NCI-H1092 treated with DMSO at 0.1 percent for 48 hours (cell line): ENCODE measurements around the gene CHD1L.
"Not testable (repeated sequence)": the region's sequence is repeated elsewhere in the genome, so short reads cannot be mapped to it uniquely, and the experiment has no call there.

Experiments
- DNase-seq: peaks from one replicate; lab custom pipeline; 2025; lab: John Stamatoyannopoulos, UW

Gene CHD1L

DNA sequence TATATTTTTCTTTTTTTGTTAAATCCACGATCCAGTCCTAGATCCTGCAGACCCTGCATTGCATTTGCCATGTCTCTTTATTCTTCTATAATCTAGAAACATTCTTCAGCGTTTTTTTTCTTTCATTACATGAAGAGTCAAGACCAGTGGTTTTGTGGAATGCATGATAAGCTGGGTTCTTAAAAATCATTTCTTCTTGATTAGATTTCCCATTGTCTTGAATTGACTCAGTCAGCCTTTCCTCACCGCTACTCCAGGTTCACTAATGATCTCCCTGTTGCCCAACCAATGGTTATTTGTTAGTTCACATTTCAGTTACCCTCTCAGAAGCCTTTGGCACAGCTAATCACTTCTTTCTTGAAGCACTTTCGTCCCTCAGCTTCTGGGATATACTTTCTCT, 25.2 kb downstream of the CHD1L start:
- DNase-seq = no peak

- DNase-seq = no peak
Observed at GRCh38 chr1:147270721-147271120, 28.2 kb downstream of the CHD1L start.

DNA sequence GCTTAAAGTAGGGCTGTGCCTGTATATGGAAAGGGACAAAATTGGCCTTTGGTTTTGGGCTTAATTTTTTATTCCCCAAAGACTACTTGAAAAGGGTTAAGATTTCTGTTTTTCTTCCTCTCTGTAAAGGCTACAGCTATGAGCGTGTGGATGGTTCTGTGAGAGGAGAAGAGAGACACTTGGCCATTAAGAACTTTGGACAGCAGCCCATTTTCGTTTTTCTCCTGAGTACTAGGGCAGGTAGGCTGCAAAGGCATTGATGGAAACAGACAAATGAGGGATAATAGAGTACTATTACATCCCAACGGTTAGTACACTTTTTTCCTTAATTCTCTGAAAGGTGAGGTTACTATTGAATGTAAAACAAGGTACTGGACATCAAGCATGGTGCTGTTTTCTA, 29.6 kb downstream of the CHD1L start:
- DNase-seq = no peak

- DNase-seq = peak; percentile 58
Observed at GRCh38 chr1:147273409-147274336, 31.2 kb downstream of the CHD1L start.

- DNase-seq = no peak
Observed at GRCh38 chr1:147281950-147282349, 39.5 kb downstream of the CHD1L start.

- no peak for DNase-seq
Observed at GRCh38 chr1:147283011-147283410, 40.5 kb downstream of the CHD1L start.

DNA sequence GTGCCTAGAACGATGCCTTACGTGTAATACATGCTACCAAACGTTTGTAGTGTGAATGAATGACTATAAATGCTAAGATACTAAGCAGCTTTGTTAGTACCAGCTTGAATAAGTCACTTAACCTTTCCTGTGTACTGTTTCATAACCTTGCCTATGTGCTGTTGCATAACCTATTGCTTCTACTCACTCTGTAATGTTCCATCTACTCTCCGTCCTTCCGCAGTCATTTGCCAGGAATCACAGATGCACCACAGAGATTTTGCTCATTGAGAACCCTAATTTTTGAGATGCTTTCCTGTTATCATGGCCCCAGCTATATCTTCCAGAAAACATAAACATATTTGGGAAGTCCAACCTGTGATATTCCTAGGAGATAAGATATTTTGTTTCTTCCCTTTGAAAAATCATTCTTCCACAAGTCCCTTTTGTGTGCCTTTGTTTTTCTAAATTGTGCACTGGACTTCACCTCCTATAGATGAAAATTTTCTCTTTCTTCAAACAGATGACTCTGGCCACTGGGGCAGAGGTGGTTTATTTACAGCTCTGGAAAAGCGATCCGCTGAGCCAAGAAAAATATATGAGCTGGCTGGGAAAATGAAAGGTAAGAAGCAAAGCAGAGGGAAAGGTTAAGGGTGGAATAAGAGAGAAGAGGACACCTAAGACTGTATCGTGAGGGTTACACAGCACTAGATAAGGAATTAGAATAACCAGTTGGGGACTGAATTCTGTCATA, 44.8 kb downstream of the CHD1L start:
- DNase-seq = no peak

DNA sequence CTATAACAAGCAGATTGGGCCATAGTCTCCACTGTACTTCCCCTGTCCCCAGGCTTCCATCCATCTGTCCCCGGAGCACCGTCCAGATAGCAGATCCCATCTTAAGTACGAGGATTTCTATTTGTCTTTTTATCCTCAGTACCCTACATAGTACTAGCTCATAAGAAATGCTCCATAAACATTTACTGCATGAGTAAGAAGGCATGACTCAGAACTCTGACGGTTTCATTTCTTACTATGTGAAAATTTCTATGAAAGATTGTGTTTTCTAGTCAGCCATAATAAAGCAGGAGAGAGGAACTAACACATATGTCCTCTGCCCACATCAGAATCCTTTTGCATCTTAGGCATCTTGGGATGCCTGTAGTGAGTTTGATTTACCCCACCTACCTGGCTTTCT, 49.5 kb downstream of the CHD1L start:
- DNase-seq = no peak

DNA sequence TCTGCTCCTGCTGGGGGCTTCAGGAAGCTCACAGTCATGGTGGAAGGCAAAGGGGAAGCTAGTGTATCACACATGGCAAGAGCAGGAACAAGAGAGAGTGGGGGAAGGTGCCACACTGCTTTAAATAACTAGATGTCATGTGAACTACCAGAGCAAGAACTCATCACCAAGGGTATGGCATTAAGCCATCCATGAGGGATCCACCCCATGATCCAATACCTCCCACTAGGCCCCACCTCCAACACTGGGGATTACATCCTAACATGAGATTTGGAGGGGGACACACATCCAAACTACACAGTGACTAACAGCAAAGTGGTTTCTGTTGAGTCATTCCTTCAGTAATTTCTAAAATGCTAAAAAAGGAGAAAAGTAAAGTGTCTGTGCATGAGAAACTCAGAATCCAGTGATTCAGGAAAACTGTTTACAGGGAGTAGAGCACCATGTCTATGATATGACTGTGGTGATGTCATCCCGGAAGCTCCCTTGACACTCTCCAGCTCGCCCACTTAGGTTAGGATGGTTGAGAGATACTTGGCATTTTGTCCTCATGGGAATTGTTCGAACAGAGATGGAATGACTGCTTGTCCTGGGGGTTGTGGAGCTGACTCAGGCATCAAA, 50.3 kb downstream of the CHD1L start:
- no peak for DNase-seq

- DNase-seq = no peak
Observed at GRCh38 chr1:147297438-147297837, 55.0 kb downstream of the CHD1L start.

- DNase-seq = not testable (repeated sequence)
Observed at GRCh38 chr1:147305803-147306202, 63.3 kb downstream of the CHD1L start.

DNA sequence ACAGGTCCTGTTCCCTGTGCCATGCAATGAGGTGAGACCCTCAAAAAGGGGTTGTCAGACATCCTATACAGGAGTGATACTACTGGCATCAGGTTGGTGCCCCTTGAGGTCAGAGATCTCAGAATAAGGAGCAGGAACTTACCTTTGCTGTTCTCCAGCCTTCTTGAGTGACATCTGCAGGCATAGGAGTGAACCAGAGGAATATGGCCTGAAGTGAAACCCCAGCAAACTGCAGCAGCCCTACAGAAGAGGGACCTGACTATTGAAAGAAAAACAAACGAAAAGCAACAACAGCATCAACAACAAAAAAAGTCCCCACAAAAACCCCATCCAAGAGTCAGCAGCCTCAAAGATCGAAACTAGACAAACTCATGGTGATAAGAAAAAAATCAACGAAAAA, 74.5 kb downstream of the CHD1L start:
- no peak for DNase-seq

DNA sequence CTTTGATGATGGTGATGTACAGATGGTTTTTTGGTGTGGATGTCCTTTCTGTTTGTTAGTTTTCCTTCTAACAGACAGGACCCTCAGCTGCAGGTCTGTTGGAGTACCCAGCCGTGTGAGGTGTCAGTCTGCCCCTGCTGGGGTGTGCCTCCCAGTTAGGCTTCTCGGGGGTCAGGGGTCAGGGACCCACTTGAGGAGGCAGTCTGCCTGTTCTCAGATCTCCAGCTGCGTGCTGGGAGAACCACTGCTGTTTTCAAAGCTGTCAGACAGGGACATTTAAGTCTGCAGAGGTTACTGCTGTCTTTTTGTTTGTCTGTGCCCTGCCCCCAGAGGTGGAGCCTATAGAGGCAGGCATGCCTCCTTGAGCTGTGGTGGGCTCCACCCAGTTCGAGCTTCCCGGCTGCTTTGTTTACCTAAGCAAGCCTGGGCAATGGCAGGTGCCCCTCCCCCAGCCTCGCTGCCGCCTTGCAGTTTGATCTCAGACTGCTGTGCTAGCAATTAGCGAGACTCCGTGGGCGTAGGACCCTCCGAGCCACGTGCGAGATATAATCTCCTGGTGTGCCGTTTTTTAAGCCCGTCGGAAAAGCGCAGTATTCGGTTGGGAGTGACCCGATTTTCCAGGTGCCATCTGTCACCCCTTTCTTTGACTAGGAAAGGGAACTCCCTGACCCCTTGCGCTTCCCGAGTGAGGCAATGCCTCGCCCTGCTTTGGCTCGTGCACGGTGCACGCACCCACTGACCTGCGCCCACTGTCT, 84.6 kb downstream of the CHD1L start:
- DNase-seq = not testable (repeated sequence)

GRCh38 chr1:147334292-147334691, 91.8 kb downstream of the CHD1L start:
- peak; percentile 62 for DNase-seq

GRCh38 chr1:147336291-147336690, 93.8 kb downstream of the CHD1L start:
- no peak for DNase-seq

GRCh38 chr1:147337040-147337630, 94.7 kb downstream of the CHD1L start:
- DNase-seq = no peak

GRCh38 chr1:147338571-147338970, 96.1 kb downstream of the CHD1L start:
- DNase-seq = no peak

GRCh38 chr1:147341246-147341645, 98.8 kb downstream of the CHD1L start:
- DNase-seq = no peak
